ENCODE data around the gene MRGPRG.

Gene MRGPRG

DNA sequence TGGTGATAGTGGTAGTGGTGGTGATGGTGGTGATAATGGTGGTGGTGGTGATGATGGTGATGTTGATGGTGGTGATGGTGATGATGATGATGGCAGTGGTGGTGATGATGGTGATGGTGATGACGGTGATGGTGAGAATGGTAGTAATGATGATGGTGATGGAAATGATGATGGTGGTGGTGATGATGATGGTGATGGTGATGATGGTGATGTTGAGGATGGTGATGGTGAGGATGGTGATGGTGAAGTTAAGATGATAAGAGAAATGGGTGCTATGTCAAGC is 11.8 kb downstream of the MRGPRG start:
- no peak for DNase-seq (ENCODE audit: low spot score)

DNA sequence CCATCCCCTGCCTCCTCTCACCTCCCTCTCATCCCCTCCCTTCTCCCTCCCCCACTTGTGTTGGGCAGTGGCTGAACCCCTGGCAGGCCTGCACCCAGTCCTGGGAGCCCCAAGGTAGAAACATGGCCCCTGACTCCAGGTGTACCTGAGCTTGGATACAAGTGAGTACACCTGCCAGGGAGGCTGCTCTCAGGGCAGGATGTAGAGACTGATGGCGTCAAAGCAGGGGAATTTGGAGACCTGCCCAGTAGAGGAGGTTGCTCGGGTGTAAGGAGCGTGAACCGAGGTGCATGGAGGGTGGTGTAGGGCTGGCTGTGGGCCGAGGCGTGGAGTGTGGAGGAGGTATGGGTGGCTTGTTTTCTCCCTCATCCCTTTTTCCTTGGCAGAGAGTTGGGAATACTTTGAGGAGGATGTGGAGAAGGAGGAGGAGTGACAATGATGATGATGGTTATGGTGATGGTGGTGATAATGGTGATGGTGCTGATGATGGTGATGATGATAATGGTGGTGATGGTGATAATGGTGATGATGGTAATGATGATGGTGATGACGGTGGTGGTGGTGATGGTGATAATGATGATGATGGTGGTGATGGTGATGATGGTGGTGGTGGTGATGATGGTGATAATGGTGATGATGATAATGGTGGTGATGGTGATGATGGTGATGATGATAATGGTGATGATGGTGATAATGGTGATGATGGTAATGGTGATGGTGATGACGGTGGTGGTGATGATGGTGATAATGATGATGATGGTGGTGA is 12.3 kb downstream of the MRGPRG start:
- DNase-seq (ENCODE audit: low spot score), result no peak

DNA sequence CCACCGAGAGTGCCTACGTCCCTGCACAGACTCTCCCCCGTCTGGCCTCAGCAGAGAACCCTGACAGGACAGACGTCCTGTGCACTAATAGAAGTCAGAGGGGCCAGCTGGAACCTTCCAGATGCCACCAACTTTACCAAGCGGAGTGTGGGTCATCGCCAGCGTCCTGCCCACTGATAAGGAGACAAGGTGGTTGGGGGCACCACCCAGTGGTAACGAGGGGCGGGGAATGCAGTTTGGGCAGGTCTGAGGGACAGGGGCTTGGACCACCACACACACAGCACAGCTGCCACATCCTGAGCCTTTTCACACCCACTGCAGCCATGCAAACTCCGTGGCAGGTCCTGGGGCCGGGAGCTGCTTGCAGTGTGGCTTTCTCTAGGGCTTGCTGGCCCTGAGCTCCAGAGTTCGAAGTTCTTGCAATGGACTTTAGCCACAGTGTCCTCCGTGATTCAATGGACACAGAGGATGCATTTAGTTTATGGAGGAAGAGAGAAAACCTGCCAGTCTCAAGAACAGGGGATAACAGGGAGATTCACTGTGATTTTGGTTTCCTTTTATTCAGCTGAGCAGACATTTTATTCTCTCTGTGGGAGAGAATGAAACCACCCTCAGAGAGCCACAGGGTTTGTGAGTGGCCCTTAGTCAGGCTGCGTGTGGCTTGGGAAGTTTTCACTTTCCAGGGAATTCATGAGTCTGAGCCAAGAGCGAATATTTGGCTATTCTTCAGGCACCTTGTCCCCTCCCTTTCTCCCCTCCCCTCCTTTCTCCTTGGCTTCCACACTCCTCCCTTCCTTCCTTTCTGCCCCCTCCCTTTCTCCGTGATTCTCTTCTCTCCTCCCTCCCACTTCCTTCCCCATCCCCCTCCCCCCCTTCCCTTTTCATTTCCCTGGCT is 13.1 kb downstream of the MRGPRG start:
- DNase-seq (ENCODE audit: low spot score), result no peak

DNA sequence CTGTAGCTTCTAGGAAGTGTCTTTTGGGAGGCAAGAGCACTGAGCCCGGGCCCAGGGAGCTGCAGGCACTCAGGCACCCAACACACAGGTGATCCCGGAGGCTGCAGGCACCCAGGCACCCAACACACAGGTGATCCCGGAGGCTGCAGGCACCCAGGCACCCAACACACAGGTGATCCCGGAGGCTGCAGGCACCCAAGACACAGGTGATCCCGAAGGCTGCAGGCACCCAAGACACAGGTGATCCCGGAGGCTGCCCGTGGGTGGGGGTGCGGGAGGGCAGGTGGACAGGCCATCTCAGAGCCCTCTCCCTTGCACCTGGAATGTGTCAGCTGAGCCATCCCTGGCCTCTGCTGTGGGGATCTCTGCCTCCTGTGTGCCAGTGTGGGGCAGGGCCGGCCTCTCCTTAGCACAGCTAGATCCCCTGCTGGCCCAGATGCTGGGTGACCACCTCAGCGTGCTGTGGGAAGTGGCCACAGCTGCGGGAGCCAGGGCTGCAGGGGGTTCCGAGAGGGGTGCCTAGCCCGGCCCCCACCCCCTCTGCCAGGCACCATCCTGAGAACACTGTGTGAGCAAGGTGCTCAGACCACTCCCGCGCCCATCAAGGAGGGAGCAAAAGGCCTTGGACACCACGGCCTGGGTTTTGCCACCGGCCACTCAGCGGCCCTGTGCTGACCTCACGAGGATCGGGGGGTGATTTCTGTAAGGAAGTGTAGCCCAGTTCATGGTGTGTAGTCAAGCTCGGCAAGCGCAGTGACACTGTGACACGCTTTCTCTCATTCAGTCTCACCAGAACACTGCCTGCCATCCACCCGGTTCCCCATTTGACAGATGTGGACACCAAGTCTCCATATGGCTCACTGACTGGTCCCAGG is 14.2 kb downstream of the MRGPRG start:
- DNase-seq (ENCODE audit: low spot score), result no peak

DNA sequence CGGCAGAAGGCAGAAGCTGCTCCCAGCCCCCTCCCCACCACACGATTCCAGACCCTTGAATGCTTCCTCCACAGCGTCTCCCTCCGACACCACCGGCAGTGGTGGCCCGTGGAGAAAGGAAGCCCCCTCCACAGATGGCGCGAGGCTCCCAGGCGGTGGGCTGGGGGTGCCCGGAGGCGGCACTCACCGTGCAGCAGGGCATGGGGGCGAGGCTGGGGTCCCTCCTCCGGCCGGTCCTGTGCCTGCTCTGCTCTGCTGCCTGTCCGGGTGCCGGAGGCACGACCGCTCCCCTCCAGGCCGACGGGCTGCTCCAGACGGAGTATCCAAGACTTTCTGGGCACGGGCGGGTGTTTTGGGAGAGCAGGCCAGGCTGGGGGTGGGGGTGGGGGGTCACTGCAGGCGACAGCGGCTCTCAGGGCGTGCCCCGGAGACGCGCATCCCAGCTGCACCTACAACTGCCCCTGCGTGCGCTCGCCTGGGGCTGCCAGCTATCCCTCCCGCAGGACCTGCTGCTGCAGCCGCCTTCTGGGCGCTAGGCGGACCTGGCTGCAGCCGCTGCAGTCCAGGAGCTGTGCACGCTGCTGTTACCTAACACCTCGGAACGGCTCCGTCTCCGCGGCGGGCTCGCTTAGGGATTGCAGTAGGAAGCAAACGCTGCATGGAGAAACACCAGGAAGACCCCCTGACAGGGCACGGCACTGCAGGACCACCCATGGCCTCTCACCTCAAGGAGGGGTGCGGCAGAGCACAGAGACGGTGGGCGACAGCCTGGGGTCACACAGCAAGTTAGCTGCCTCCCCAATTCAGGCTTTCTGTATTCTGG is 15.2 kb downstream of the MRGPRG start:
- DNase-seq (ENCODE audit: low spot score), result no peak

DNA sequence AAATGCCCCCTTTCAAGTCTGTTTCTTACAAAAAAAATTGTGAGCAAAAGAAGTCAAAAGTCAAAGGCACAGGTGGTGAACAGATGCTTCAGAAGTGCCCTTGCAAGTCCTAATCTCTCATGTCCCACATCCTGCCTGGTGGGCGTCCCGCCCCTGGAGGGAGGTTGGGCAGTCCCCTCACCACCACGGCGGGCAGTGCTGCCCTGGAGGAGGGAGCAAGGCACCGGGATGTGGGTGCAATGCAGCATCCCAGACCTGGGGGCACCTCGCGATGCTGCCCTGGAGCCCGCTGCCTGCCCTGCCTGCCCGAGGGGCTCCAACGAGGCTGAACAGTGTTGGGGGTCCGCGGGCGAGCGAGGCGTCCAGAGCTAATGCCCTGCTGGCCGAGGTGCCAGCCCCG is 15.9 kb downstream of the MRGPRG start:
- DNase-seq (ENCODE audit: low spot score), result no peak

DNA sequence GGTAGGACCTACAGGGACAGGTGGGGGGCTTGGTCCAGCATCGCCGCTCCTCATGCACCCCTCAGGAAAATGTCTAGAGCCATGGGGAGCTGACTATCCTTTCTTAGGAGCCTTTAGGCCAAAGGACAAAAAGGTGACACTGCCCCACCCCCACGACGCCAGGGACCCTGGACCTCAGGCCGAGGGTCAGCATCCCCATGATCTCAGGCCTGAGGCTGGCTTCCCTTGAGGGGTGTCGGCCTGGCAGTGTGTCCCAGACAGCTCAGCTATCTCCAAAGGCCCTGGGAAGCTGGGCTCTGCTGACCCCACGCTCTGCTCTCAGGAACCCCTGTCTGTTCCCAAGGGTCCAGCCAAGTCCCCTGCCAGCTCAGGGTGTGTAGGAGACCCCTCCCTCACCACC is 16.3 kb downstream of the MRGPRG start:
- DNase-seq (ENCODE audit: low spot score), result no peak

DNA sequence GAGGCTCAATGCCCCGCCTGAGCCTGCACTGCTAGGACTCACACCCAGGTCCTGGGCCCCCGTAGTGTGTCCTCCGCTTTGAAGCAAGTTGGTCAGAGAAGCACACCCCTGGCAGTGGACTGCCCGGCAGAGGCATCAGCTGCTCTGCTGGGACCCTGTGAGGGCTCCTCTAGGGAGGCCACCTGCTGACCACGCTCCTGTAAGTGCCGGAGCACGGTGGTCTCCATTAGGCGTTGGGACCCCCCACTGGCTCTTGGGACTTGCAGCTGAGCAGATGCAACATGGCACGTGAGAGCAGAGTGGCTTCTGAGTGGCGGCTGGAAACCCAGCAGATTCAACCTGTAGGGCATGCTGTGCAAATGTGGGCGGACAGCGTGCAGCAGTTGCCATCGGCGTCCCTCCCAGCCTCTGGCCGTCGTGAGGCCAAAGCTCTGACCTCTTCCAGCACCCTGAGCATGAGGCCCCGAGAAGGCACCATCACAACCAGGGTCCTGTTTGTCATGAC is 16.9 kb downstream of the MRGPRG start:
- DNase-seq (ENCODE audit: low spot score), result no peak

DNA sequence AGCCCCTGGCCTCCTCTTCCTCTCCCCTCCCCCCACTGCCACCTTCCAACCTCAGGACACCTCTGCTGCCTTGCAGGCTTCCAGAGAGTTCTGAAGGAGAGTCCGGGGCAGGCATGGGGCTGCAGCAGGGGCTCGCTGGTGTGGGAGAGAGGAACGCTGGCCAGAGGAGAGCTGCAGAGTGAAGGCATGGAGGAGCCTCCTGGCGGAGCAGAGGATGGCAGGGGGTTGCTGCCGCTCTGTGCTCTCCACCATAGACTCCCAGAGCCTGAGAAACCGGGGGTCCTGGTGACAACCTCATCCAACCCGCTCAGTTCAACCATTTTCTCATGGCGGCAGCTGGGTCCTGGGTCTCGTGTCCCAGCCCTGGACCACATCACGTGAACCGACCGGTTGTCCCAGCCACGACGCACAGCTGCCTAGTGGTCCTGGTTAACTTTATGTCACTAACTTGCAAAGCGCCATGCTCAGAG is 17.5 kb downstream of the MRGPRG start:
- DNase-seq (ENCODE audit: low spot score), result no peak

DNA sequence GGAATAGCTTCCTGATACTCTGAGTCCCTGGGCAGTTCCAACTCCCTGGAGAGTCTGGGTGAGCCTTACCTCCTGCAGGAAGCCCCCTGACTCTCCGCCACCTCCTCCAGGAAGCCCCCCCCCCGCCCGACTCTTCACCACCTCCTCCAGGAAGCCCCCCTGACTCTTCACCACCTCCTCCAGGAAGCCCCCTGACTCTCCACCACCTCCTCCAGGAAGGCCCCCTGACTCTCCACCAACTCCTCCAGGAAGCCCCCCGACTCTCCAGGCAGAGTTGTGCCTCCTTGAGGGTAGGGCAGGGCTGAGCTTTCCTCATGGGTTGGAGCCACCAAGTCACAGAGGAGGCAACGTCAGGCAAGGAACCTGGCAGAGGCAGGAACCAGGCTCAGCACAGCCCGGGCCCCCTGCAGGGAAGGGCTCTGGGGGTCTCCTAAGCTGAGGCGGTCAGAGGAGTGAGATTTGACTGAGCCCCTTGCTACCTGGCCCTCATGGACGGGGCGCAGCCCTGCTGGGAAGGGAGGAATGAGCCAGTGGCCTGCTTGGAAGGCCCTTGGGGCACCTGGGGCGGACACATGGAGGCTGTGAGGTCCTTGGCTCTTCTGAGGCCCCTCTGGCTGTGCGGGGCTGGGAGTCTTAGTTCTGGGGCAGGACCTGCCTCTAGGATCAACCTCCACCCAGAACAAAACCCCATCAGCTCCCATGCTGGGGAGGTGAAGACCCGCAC is 18.1 kb downstream of the MRGPRG start:
- DNase-seq (ENCODE audit: low spot score), result no peak

DNA sequence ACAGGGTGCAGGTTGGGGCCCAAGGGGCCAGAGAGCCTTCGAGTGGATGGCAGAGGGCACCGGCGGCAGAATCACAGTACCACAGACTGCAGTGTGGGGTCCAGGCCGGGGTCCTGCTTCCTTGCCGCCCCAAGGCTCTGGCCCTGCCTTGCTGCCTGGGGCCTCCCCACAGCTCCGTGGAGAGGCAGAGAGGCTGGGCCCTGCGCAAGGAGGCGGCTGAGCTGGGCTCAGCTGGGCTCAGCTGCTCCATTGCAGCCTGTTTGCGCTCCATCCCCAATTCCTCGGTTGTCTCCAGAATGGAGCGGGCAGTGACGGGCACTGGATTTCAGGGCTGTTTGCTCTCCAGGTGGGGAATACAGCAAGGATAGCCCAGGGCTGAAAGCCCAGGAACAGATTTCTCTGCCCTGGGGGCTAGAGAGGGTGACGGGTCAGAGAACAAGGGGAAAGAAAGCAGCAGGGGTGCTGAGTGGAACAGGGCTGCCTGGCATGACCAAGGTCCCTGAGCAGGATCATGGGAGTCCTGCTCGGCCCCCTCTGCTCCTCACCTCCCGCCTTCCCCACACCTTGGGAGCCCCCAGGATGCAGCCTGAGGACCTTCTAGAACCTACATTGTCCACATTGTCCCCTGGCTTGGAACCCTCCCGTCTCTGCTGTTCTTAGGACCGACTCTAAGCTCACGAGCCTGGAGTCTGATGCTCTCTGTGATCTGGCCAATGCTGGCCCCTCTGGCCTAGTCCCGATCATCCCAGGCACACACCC is 18.9 kb downstream of the MRGPRG start:
- no peak for DNase-seq (ENCODE audit: low spot score)

DNA sequence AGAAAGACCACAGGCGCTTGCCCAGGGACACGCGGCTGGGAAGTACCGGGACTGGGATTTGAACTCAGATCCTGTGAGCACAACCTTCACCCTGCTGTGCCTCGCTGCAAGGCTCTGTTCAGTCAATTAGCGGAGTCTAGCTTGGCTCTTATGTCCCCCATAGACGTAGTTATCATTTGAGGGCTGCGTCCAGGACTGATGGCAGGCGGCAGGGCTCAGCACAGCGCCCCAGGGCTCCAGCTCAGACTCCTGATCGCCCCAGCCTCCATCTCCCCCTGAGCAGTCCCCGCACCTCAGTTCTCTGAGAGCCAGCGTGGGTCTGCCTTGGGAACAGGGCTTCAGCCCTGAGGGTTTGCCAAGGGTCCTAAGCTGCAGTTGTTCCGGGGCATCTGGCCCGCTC is 19.8 kb downstream of the MRGPRG start:
- no peak for DNase-seq (ENCODE audit: low spot score)

DNA sequence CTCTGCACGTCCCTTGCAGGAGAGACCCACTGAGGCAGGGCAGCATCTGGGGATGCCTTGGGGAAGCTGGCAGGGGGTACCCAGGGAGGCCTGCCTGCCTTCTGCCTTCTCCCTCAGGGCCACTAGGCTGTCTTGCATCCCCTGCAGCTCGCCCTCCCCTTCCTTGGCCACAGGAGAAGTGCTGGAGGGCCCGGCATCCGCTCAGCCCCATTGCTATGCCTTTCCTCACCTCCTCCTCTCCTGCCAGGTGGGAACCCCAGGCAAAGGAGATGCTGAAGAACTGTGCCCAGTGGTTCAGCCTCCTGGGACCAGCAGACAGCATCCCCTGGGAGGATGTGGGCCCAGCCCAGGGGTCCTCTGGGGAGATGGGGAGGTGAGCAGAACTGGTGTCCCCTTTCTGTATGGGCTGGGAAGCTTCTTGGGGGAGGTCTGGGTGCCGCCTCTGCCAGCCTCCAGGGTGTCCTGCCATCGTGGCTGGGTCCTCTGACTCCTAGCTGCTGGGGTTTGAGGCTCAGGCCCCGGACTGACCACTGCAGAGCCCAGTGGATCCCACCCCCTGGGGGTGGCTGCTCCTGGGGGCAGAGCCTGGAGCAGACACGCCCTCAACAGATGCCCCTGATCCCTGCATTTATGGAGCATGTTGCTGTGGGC is 20.6 kb downstream of the MRGPRG start:
- DNase-seq (ENCODE audit: low spot score), result no peak

DNA sequence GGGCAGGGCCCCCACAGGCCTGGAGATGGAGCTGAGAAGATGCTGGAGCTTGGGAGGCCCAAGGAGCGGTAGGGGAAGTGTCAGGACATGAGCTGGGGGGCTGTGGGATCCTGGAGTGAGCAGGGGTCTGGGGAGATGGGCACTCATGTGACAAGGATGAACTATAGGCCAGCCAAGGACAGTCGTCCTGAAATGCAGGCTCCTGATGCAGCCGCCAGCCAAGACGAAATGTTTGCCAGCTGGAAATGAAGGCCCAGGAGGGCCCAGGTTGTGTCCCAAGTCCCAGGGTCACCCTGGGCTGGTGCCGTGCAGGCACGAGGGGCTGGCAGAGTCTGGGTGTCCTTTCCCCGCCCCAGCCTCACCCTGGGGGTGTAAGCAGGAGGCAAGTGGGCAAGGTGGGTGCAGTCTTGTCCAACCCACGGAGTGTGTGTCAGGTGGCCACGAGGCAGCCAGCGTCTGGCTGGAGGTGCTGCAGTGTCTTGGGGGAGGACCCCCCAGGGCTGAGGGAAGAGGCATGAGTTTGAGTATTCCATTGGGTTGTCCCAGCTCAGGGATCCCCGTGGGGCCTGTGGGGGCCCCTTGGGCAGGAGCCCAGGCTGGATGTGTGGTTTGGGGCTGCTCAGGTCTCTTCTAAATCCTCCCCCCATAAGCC is 21.4 kb downstream of the MRGPRG start:
- DNase-seq (ENCODE audit: low spot score), result no peak

DNA sequence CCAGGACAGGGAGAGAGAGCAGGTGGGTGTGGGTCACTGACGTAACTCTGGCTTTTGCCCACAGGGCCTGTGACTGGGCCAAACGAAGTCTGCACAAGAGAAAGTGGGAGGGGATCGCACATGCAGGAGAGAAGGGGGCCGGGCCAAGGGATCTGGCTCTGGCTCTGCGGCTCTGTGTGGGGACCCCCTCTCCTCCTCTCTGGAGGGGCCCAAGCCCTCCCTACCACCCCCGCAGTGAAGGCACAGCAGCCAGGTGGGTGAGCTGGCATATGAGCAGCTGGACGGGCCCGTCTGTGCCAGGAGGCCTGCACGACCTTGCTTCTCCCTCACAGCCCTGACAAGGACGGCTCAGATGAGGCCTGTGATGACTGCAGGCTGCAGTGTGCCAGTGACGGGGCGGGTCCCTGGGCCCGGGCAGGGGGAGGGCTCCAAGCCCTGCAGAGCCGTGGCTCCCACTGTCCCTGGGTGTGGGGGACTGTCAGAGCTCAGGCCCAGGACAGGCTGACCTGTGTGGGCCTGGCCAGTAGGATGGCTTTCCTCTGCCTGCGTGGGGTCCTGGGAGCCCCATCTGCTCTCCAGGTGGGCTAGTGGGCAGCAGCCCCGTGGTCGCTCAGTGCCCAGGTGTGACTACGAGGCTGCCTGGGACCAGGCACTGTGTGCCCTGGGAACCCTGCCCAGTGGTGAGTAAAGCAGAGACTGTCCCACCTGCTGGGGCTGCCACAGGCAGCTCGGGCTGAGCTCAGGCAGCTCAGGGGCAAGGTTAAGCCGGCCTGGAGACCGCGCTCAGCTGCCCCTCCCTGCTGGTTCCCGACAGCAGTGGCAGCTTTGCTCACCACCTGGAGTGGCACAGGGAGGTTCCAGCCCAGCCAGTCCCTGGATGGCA is 22.2 kb downstream of the MRGPRG start:
- no peak for DNase-seq (ENCODE audit: low spot score)

DNA sequence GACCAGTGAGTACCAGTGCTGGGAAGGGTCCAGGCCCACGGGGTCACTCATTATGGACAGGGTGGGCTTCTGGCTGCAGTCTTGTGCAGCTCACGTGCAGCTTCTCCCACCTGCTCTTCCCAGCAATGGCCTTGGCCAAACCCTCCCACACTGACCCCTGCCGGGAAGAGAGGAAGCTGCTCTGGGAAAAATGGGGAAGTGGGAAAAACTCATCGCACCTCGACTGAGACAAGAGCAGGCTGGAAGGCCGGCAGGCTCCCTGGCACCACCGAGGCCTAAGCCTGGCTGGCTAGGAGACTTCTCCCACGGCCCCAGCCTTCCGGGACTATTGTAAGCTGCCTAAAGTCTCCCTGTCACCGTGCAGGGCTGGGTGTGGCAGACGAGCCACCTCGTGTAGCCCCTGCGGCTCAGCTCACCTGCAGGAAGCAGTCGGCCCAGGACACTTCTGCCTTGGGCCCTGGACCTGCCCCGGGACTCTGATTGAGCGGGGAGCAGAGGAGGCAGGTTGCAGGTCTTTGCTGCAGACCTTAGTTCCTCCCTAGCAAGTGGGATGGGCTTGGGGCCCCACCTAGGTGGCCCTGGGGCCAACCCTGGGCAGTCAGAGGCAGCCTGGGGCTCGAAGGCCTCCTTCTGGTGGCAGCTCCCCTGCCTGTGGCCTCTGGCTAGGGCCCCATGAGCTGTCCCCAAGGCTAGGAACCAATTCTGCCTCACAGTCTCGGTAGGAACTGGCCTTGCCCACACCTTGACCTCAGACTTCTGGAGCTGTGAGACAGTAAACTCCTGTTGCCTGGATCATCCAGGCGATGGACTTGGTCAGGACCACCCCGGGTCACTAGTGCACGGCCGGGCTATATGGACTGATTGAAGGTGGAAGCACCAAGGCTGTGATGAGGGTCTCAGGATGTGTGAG is 23.1 kb downstream of the MRGPRG start:
- DNase-seq (ENCODE audit: low spot score), result no peak
